PC-3 (cell line): Measurements from ENCODE around the gene MLXIPL. TPM values are rescaled to one million over a fixed set of nuclear protein-coding genes. Genes with fewer than 3 reads are reported as not detected.
A peak's percentile ranks its signal among the peaks of the same experiment; 100 is the strongest.
"Not testable (repeated sequence)": the region's sequence is repeated elsewhere in the genome, so short reads cannot be mapped to it uniquely, and the experiment has no call there.

Experiments used
- ATAC-seq: fragments of 200-7000 bp; cut with Tn5 transposase; 2 replicates; pipeline ENCODE4 v1.9.1; 2020; ENCODE audit warnings: mild to moderate bottlenecking, moderate library complexity
- BruUV-seq: library from RNA; stranded (reverse); fragments of 400-500 nt; replicated peaks from 2 replicates; lab custom pipeline; 2021; lab: Mats Ljungman, UMichigan
- CTCF ChIA-PET: fragments of 300-600 bp; sonication (Branson Sonifier 250); formaldehyde crosslinking; loops from one replicate; lab custom pipeline; 2022; ENCODE audit warnings: antibody characterized with exemption; lab: Charles Lee
- POLR2A ChIA-PET: fragments of 300-600 bp; sonication (Branson Sonifier 250); formaldehyde crosslinking; loops from one replicate; lab custom pipeline; 2022; ENCODE audit warnings: antibody characterized with exemption; ENCODE audit not compliant: unreplicated experiment; lab: Charles Lee
- DNase-seq: peaks from one replicate; pipeline ENCODE4 v3.0.0-alpha.2; 2015
- H2AFZ ChIP-seq: fragments of 300-600 bp; sonication (generic); 2 replicates; pipeline ENCODE4 v1.6.0; 2016; ENCODE audit warnings: antibody characterized with exemption, low read length
- H3F3A ChIP-seq: fragments of 300-600 bp; sonication (generic); one replicate; pipeline ENCODE4 v1.6.0; 2017; ENCODE audit warnings: antibody characterized with exemption, low read length, control low read depth, mild to moderate bottlenecking; ENCODE audit not compliant: unreplicated experiment
- H3K27ac ChIP-seq: fragments of 300-600 bp; sonication (generic); 2 replicates; pipeline ENCODE4 v1.5.1; 2016; ENCODE audit warnings: mild to moderate bottlenecking, low read length
- H3K27me3 ChIP-seq: fragments of 300-600 bp; sonication (generic); 2 replicates; pipeline ENCODE4 v1.6.1; 2016; ENCODE audit warnings: low read length, mixed read lengths
- H3K36me3 ChIP-seq: fragments of 300-600 bp; sonication (generic); 2 replicates; pipeline ENCODE4 v1.6.1; 2016; ENCODE audit warnings: low read depth, mixed run types, low read length, mixed read lengths
- H3K4me1 ChIP-seq: fragments of 300-600 bp; sonication (generic); 2 replicates; pipeline ENCODE4 v1.5.1; 2016; ENCODE audit warnings: low read length; ENCODE audit not compliant: insufficient read depth
- H3K4me2 ChIP-seq: fragments of 300-600 bp; sonication (generic); 2 replicates; pipeline ENCODE4 v1.6.0; 2016; ENCODE audit warnings: low read length
- H3K4me3 ChIP-seq: fragments of 300-600 bp; sonication (generic); 2 replicates; pipeline ENCODE4 v1.5.1; 2016; ENCODE audit warnings: mild to moderate bottlenecking, low read length, mixed read lengths
- H3K79me2 ChIP-seq: fragments of 300-600 bp; sonication (generic); 2 replicates; pipeline ENCODE4 v1.6.1; 2017; ENCODE audit warnings: low read length, mixed read lengths
- H3K9ac ChIP-seq: fragments of 300-600 bp; sonication (generic); 2 replicates; pipeline ENCODE4 v1.6.0; 2016; ENCODE audit warnings: mild to moderate bottlenecking, low read length
- H3K9me2 ChIP-seq: fragments of 300-600 bp; sonication (generic); replicated peaks from 2 replicates; pipeline ENCODE4 v1.6.1; 2016; ENCODE audit warnings: mixed run types, low read length, mixed read lengths
- H3K9me3 ChIP-seq: fragments of 300-600 bp; sonication (generic); 2 replicates; pipeline ENCODE4 v1.6.1; 2016; ENCODE audit warnings: low read length, mixed read lengths
- H4K20me1 ChIP-seq: fragments of 300-600 bp; sonication (generic); 2 replicates; pipeline ENCODE4 v1.6.1; 2016; ENCODE audit warnings: low read length, mixed read lengths
- CTCF ChIP-seq: fragments of 300-600 bp; sonication (generic); conservative IDR thresholded peaks from 2 replicates; pipeline ENCODE4 v1.5.1; 2017; ENCODE audit warnings: antibody characterized with exemption, low read depth, mild to moderate bottlenecking, low read length
- EZH2 ChIP-seq: fragments of 300-600 bp; sonication (generic); IDR thresholded peaks from one replicate; pipeline ENCODE4 v1.6.1; 2017; ENCODE audit warnings: antibody characterized with exemption, mild to moderate bottlenecking, low read length; ENCODE audit not compliant: unreplicated experiment
- EZH2phosphoT487 ChIP-seq: fragments of 300-600 bp; sonication (generic); IDR thresholded peaks from 2 replicates; pipeline ENCODE4 v1.6.1; 2018; ENCODE audit warnings: mild to moderate bottlenecking, antibody characterized with exemption, low read length, borderline replicate concordance
- intact Hi-C: fragments of 100-400 bp; cut with micrococcal nuclease; formaldehyde crosslinking; loops from 2 replicates; pipeline ENCODE4 v1.9.0; 2023
- total RNA-seq: library from RNA; depleted of rRNA; stranded (reverse); fragments of >200 nt; gene quantifications from 2 replicates; pipeline ENCODE4 v1.2.3, GENCODE V29; 2014

MLXIPL gene
- total RNA-seq, 1 experiment from 2014 or later, result 4.7 TPM

GRCh38 chr7:73555411-73555982, 68.8 kb downstream of the MLXIPL start:
- intact Hi-C loops, result no loop called here
- POLR2A ChIA-PET, result no interaction called here
- H3K27ac ChIP-seq, result no peak overlapping the region

GRCh38 chr7:73550093-73550492, 74.2 kb downstream of the MLXIPL start:
- peaks cover 80% of the 10 kb centered on the region for H3K79me2 ChIP-seq
- H3K9me3 ChIP-seq, H3K9me2 ChIP-seq, CTCF ChIA-PET, H3K4me3 ChIP-seq, H3K4me2 ChIP-seq, POLR2A ChIA-PET, DNase-seq, H2AFZ ChIP-seq, H3K27me3 ChIP-seq, ATAC-seq, intact Hi-C loops, BruUV-seq, H4K20me1 ChIP-seq, H3F3A ChIP-seq, H3K4me1 ChIP-seq, H3K9ac ChIP-seq, H3K27ac ChIP-seq: not testable (repeated sequence)
- H3K36me3 ChIP-seq, result peaks cover 25% of the 10 kb centered on the region

More at GRCh38 chr7:73555411-73555982, 68.8 kb downstream of the MLXIPL start:
- peaks cover 21% of the 10 kb centered on the region; the same call in 1 of the 2 replicates for H4K20me1 ChIP-seq
- BruUV-seq, result no TSS peak
- peak overlapping the region; percentile 95 for H3K4me2 ChIP-seq
- no peaks in the 10 kb centered on the region for H3K9me2 ChIP-seq
- peaks cover 57% of the 10 kb centered on the region for H3K79me2 ChIP-seq
- H3F3A ChIP-seq, result no peaks in the 10 kb centered on the region
- H3K9ac ChIP-seq, result peak overlapping the region; percentile 99; the same call in 1 of the 2 replicates
- CTCF ChIA-PET, result no interaction called here
- H3K4me3 ChIP-seq, result peak overlapping the region; percentile 81
- peaks cover 14% of the 10 kb centered on the region for H3K36me3 ChIP-seq
- no peaks in the 10 kb centered on the region for H3K27me3 ChIP-seq
- DNase-seq, result no peak
- H2AFZ ChIP-seq, result no peak overlapping the region
- H3K9me3 ChIP-seq, result no peaks in the 10 kb centered on the region
- H3K4me1 ChIP-seq, result peaks cover 18% of the 10 kb centered on the region
- TF ChIP-seq CTCF (no peak), EZH2 (no peak), EZH2phosphoT487 (no peak)
- ATAC-seq, result no peak

GRCh38 chr7:73549176-73549575, 75.1 kb downstream of the MLXIPL start:
- intact Hi-C loops, result no loop called here
- ATAC-seq, result no peak
- ChIA-PET POLR2A (no interaction called here), CTCF (no interaction called here)
- Histone ChIP-seq H3K9ac (no peak overlapping the region), H3K27ac (no peak overlapping the region), H3K27me3 (no peaks in the 10 kb centered on the region), H3K4me1 (no peaks in the 10 kb centered on the region), H2AFZ (no peak overlapping the region), H4K20me1 (no peaks in the 10 kb centered on the region), H3K9me2 (no peaks in the 10 kb centered on the region), H3K4me2 (no peak overlapping the region), H3F3A (no peaks in the 10 kb centered on the region), H3K4me3 (no peak overlapping the region), H3K79me2 (peaks cover 76% of the 10 kb centered on the region), H3K9me3 (no peaks in the 10 kb centered on the region), H3K36me3 (peaks cover 25% of the 10 kb centered on the region)
- TF ChIP-seq CTCF (no peak), EZH2phosphoT487 (no peak), EZH2 (no peak)
- BruUV-seq, result no TSS peak
- no peak for DNase-seq
